HepG2 (cell line): ENCODE data around the gene APOM. TPM values are rescaled to one million over a fixed set of nuclear protein-coding genes. Genes with fewer than 3 reads are reported as not detected.
A peak's percentile ranks its signal among the peaks of the same experiment; 100 is the strongest.

ENCODE experiments used
- E2F5 ChIP-seq: sonication (generic); formaldehyde crosslinking; conservative IDR thresholded peaks from 2 replicates; pipeline ENCODE4 v1.4.0; 2020; ENCODE audit warnings: missing genetic modification reagents
- IRX3 ChIP-seq: sonication (generic); formaldehyde crosslinking; IDR thresholded peaks from 2 replicates; pipeline ENCODE4 v1.8.1; 2023; ENCODE audit warnings: mild to moderate bottlenecking, low read depth, missing genetic modification reagents, borderline replicate concordance
- KDM6A ChIP-seq: IDR thresholded peaks from 2 replicates; pipeline ENCODE4 v1.6.1; 2016; ENCODE audit warnings: low read depth
- KLF15 ChIP-seq: sonication (generic); formaldehyde crosslinking; IDR thresholded peaks from 2 replicates; pipeline ENCODE4 v1.8.1; 2023; ENCODE audit warnings: borderline replicate concordance, mild to moderate bottlenecking, inconsistent platforms, missing genetic modification reagents, mixed read lengths
- SP4 ChIP-seq: sonication (generic); formaldehyde crosslinking; IDR thresholded peaks from 2 replicates; pipeline ENCODE4 v1.8.1; 2023; ENCODE audit warnings: mild to moderate bottlenecking, missing genetic modification reagents
- ZBTB1 ChIP-seq: sonication (generic); formaldehyde crosslinking; IDR thresholded peaks from 2 replicates; pipeline ENCODE4 v1.4.0; 2020; ENCODE audit warnings: missing genetic modification reagents, borderline replicate concordance
- ZBTB26 ChIP-seq: IDR thresholded peaks from 2 replicates; pipeline ENCODE4 v1.6.1; 2016; ENCODE audit warnings: missing compliant biosample characterization, missing genetic modification reagents, borderline replicate concordance
- ZBTB3 ChIP-seq: sonication (generic); formaldehyde crosslinking; IDR thresholded peaks from 2 replicates; pipeline ENCODE4 v1.4.0; 2020; ENCODE audit warnings: low read depth, mild to moderate bottlenecking, moderate library complexity, missing genetic modification reagents, borderline replicate concordance
- ZNF205 ChIP-seq: IDR thresholded peaks from 2 replicates; pipeline ENCODE4 v1.6.1; 2018; ENCODE audit warnings: missing biosample characterization, missing genetic modification reagents
- ZNF674 ChIP-seq: sonication (generic); formaldehyde crosslinking; IDR thresholded peaks from 2 replicates; pipeline ENCODE4 v1.5.0; 2020; ENCODE audit warnings: low read depth, mild to moderate bottlenecking, missing genetic modification reagents
- ZNF691 ChIP-seq: sonication (generic); formaldehyde crosslinking; IDR thresholded peaks from 2 replicates; pipeline ENCODE4 v1.4.0; 2020; ENCODE audit warnings: missing genetic modification reagents, low read depth, mild to moderate bottlenecking, borderline replicate concordance
- polyA plus RNA-seq, 8 experiments: library from polyadenylated mRNA; depleted of rRNA in 3 of 8; stranded (reverse) in 7 of 8; unstranded in 1 of 8; fragments of >200 nt; fragmentation: Illumina TruSeq in 4 of 8; extraction: Trizol in 4 of 8; gene quantifications; 2 replicates each; pipeline versions ENCODE4 v1.2.1 to v1.2.3, GENCODE V29; 2011 to 2016; ENCODE audit warnings: low read depth in 4 of 8, missing spikeins in 1 of 8, mixed read lengths in 1 of 8; ENCODE audit not compliant: insufficient read depth in 1 of 8
- total RNA-seq, 5 experiments: library from RNA; depleted of rRNA; stranded (reverse); fragments of >200 nt; fragmentation: Illumina TruSeq; extraction: Trizol; gene quantifications; 2 replicates each; pipeline ENCODE4 v1.2.3, GENCODE V29; 2016; ENCODE audit warnings: low read depth in 1 of 5
- TF ChIP-seq, protein P1 (sequence below): sonication (generic); formaldehyde crosslinking; IDR thresholded peaks from one replicate; pipeline ENCODE4 v1.5.1; 2020; ENCODE audit warnings: mild to moderate bottlenecking, missing genetic modification reagents; ENCODE audit errors: not compliant biosample characterization
- TF ChIP-seq, protein P2 (sequence below): sonication (generic); formaldehyde crosslinking; IDR thresholded peaks from 2 replicates; pipeline ENCODE4 v1.8.1; 2023; ENCODE audit warnings: mild to moderate bottlenecking, missing genetic modification reagents

Gene APOM
- total and polyA plus RNA-seq, 2 of the 13 experiments (the other 11 are each of a cell fraction or from before 2014, with no cell fraction given) = 98.2 to 1,140 TPM

- TF ChIP-seq E2F5 = 0 out of 2 replicates have a peak, but pooled peaks have one; percentile 53
- peak; percentile 44; the same call in 1 of the 2 replicates for TF ChIP-seq ZNF674
- TF ChIP-seq KDM6A (CRISPR knock-in tag) = no peak
- TF ChIP-seq, protein P1, sequence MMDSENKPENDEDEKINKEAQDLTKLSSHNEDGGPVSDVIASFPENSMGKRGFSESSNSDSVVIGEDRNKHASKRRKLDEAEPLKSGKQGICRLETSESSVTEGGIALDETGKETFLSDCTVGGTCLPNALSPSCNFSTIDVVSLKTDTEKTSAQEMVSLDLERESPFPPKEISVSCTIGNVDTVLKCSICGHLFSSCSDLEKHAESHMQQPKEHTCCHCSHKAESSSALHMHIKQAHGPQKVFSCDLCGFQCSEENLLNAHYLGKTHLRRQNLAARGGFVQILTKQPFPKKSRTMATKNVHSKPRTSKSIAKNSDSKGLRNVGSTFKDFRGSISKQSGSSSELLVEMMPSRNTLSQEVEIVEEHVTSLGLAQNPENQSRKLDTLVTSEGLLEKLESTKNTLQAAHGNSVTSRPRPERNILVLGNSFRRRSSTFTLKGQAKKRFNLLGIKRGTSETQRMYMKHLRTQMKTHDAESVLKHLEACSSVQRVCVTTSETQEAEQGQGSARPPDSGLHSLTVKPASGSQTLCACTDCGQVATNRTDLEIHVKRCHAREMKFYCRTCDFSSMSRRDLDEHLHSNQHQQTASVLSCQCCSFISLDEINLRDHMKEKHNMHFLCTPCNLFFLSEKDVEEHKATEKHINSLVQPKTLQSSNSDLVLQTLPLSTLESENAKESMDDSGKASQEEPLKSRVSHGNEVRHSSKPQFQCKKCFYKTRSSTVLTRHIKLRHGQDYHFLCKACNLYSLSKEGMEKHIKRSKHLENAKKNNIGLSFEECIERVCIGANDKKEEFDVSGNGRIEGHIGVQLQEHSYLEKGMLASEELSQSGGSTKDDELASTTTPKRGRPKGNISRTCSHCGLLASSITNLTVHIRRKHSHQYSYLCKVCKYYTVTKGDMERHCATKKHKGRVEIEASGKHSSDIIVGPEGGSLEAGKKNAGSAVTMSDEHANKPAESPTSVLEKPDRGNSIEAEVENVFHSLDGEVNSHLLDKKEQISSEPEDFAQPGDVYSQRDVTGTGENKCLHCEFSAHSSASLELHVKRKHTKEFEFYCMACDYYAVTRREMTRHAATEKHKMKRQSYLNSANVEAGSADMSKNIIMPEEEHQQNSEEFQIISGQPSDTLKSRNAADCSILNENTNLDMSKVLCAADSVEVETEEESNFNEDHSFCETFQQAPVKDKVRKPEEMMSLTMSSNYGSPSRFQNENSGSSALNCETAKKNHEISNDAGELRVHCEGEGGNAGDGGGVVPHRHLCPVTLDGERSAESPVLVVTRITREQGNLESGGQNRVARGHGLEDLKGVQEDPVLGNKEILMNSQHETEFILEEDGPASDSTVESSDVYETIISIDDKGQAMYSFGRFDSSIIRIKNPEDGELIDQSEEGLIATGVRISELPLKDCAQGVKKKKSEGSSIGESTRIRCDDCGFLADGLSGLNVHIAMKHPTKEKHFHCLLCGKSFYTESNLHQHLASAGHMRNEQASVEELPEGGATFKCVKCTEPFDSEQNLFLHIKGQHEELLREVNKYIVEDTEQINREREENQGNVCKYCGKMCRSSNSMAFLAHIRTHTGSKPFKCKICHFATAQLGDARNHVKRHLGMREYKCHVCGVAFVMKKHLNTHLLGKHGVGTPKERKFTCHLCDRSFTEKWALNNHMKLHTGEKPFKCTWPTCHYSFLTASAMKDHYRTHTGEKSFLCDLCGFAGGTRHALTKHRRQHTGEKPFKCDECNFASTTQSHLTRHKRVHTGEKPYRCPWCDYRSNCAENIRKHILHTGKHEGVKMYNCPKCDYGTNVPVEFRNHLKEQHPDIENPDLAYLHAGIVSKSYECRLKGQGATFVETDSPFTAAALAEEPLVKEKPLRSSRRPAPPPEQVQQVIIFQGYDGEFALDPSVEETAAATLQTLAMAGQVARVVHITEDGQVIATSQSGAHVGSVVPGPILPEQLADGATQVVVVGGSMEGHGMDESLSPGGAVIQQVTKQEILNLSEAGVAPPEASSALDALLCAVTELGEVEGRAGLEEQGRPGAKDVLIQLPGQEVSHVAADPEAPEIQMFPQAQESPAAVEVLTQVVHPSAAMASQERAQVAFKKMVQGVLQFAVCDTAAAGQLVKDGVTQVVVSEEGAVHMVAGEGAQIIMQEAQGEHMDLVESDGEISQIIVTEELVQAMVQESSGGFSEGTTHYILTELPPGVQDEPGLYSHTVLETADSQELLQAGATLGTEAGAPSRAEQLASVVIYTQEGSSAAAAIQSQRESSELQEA (CRISPR knock-in tag) = no peak
- TF ChIP-seq ZNF205 (CRISPR knock-in tag) = peak; percentile 18; the same call in 1 of the 2 replicates
- peak; percentile 61; the same call in 1 of the 2 replicates for TF ChIP-seq ZBTB26 (CRISPR knock-in tag)
- no peak; the same call in 1 of the 2 replicates for TF ChIP-seq IRX3 (CRISPR knock-in tag)
- TF ChIP-seq KLF15 (CRISPR knock-in tag) = peak; percentile 57; the same call in 1 of the 2 replicates
- TF ChIP-seq, protein P2, sequence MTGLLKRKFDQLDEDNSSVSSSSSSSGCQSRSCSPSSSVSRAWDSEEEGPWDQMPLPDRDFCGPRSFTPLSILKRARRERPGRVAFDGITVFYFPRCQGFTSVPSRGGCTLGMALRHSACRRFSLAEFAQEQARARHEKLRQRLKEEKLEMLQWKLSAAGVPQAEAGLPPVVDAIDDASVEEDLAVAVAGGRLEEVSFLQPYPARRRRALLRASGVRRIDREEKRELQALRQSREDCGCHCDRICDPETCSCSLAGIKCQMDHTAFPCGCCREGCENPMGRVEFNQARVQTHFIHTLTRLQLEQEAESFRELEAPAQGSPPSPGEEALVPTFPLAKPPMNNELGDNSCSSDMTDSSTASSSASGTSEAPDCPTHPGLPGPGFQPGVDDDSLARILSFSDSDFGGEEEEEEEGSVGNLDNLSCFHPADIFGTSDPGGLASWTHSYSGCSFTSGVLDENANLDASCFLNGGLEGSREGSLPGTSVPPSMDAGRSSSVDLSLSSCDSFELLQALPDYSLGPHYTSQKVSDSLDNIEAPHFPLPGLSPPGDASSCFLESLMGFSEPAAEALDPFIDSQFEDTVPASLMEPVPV (CRISPR knock-in tag) = peak; percentile 73; the same call in 1 of the 2 replicates
- peak; percentile 56; the same call in 1 of the 2 replicates for TF ChIP-seq ZNF691 (CRISPR knock-in tag)
- TF ChIP-seq ZBTB3 (CRISPR knock-in tag) = no peak; the same call in 1 of the 2 replicates
- no peak for TF ChIP-seq ZBTB1
- TF ChIP-seq SP4 (CRISPR knock-in tag) = peak; percentile 94
These were observed 4.9 kb downstream of the APOM start, which contains the start of gene C6orf47 (continued) for GRCh38 chr6:31660381-31661261.
